ENCODE data around the gene PRR35.

The PRR35 gene

GRCh38 chr16:560204-560700 lies at the start of gene PRR35:
Gene PRR35 (plus strand): TSS chr16:560394. CDS start chr16:563295, 2,901 bp downstream.
- DNase-seq = no peak

GRCh38 chr16:512802-513201 lies 47.4 kb upstream of the PRR35 start:
- DNase-seq = no peak

GRCh38 chr16:513950-514349 lies 46.2 kb upstream of the PRR35 start:
- no peak for DNase-seq

- DNase-seq = no peak
These were observed 44.8 kb upstream of the PRR35 start for GRCh38 chr16:515175-515938.

GRCh38 chr16:515939-516226 lies 44.3 kb upstream of the PRR35 start:
- no peak for DNase-seq

GRCh38 chr16:516301-516700 lies 43.9 kb upstream of the PRR35 start:
- no peak for DNase-seq

GRCh38 chr16:518858-519257 lies 41.3 kb upstream of the PRR35 start:
- no peak for DNase-seq

- DNase-seq = no peak
These were observed 40.8 kb upstream of the PRR35 start for GRCh38 chr16:519425-519824.

GRCh38 chr16:519841-520687 lies 40.1 kb upstream of the PRR35 start:
- no peak for DNase-seq

GRCh38 chr16:520847-521246 lies 39.3 kb upstream of the PRR35 start:
- no peak for DNase-seq

GRCh38 chr16:521381-522210 lies 38.6 kb upstream of the PRR35 start:
- no peak for DNase-seq

GRCh38 chr16:522320-523096 lies 37.7 kb upstream of the PRR35 start:
- no peak for DNase-seq

GRCh38 chr16:523097-523741 lies 37.0 kb upstream of the PRR35 start:
- no peak for DNase-seq

- no peak for DNase-seq
These were observed 35.7 kb upstream of the PRR35 start for GRCh38 chr16:524274-525040.

- no peak for DNase-seq
These were observed 35.1 kb upstream of the PRR35 start for GRCh38 chr16:525123-525519.

GRCh38 chr16:525520-526180 lies 34.5 kb upstream of the PRR35 start:
- DNase-seq = no peak

GRCh38 chr16:526181-527014 lies 33.8 kb upstream of the PRR35 start:
- no peak for DNase-seq

GRCh38 chr16:527015-527903 lies 32.9 kb upstream of the PRR35 start, which contains the start of gene CAPN15:
Gene CAPN15 (plus strand): TSS chr16:527712. CDS start chr16:546839, 19,127 bp downstream.
- peak; percentile 63 for DNase-seq

All from NCI-H526 treated with DMSO at 0.1 percent for 48 hours (cell line).